ENCODE measurements around the gene VAMP1. TPM values are rescaled to one million over a fixed set of nuclear protein-coding genes. Genes with fewer than 3 reads are reported as not detected.
A peak's percentile ranks its signal among the peaks of the same experiment; 100 is the strongest.

VAMP1 gene
- total and polyA plus RNA-seq, 2 donors (not counting 3 experiments of a cell fraction or from before 2014, with no cell fraction given) = 7.0 to 9.0 TPM

GRCh38 chr12:6494968-6495367 is 24.5 kb upstream of the VAMP1 start:
- peaks cover 38% of the 10 kb centered on the region for H3K79me2 ChIP-seq (ENCODE audit: control insufficient read depth, insufficient read depth, low read length)
- no TSS peak for BruUV-seq (replicated peaks)
- H3K4me3 ChIP-seq (replicated peaks in 1 of 3; ENCODE audit: insufficient read depth in 1 of 3, low read depth in 1 of 3, low read length in 3 of 3) = peak overlapping the region in 2 of 3 experiments; percentile 36 to 76
- H3K9me3 ChIP-seq (replicated peaks; ENCODE audit: control insufficient read depth, insufficient read depth, low read length) = no peaks in the 10 kb centered on the region
- peak overlapping the region; percentile 54 for H3K27ac ChIP-seq (ENCODE audit: insufficient read depth, low read depth, low read length)
- H3K4me2 ChIP-seq (ENCODE audit: insufficient read depth, low read length) = peak overlapping the region; percentile 96
- TF ChIP-seq FOS (IDR thresholded peaks at IDR 0.05; ENCODE audit: borderline replicate concordance, insufficient read depth, low read length) (no peak), POLR2A (IDR thresholded peaks at IDR 0.05; ENCODE audit: low read depth, low read length) (no peak), GATA2 (IDR thresholded peaks at IDR 0.05; ENCODE audit: insufficient read depth, insufficient read length, low read depth, low read length) (no peak), JUN (IDR thresholded peaks at IDR 0.05; ENCODE audit: borderline replicate concordance, insufficient read depth, insufficient read length, low read depth) (no peak), POLR2AphosphoS5 (IDR thresholded peaks at IDR 0.05; ENCODE audit: insufficient read depth, low read depth, low read length) (no peak), MAX (IDR thresholded peaks at IDR 0.05; ENCODE audit: insufficient read depth, insufficient read length) (no peak), CTCF (IDR thresholded peaks at IDR 0.05; ENCODE audit: extremely low read depth in 1 of 2, insufficient read depth in 1 of 2, low read depth in 1 of 2, low read length in 2 of 2) (no peak), EZH2 (IDR thresholded peaks at IDR 0.05; ENCODE audit: borderline replicate concordance, low read depth, low read length, severe bottlenecking) (no peak), MYC (IDR thresholded peaks at IDR 0.05; ENCODE audit: low read depth, low read length) (no peak)
- H3K36me3 ChIP-seq (ENCODE audit: control insufficient read depth in 2 of 2, extremely low read depth in 1 of 2, insufficient read depth in 2 of 2, low read length in 2 of 2) = peaks cover 2 to 7% of the 10 kb centered on the region in 2 experiments
- DNase-seq (ENCODE audit: low read depth, low spot score) = no peak
- H3K9me1 ChIP-seq (replicated peaks; ENCODE audit: control insufficient read depth, extremely low read depth, insufficient read depth, low read length) = no peaks in the 10 kb centered on the region
- H4K20me1 ChIP-seq (replicated peaks; ENCODE audit: control insufficient read depth, extremely low read depth, insufficient read depth, low read length) = no peaks in the 10 kb centered on the region
- peaks cover 20% of the 10 kb centered on the region for H3K4me1 ChIP-seq (ENCODE audit: control insufficient read depth, extremely low read depth, insufficient read depth, low read length)
- peak overlapping the region; percentile 53 for H3K9ac ChIP-seq (replicated peaks; ENCODE audit: extremely low read depth, insufficient read depth, low read length)
- CTCF ChIA-PET = interaction anchor here (0.8 to 2.5 kb wide), 3 partner anchors 22 to 43 kb away, joined by 3 to 14 read pairs (median 8); no protein-coding TSS in a partner anchor
- POLR2A ChIA-PET = interaction anchor here (0.9 to 1.3 kb wide), 2 partner anchors 24 to 39 kb away, joined by 3 to 4 read pairs; partner anchors contain the start of genes GAPDH and VAMP1
- H3K27me3 ChIP-seq (ENCODE audit: control insufficient read depth in 2 of 2, insufficient read depth in 2 of 2, low read length in 2 of 2) = no peaks in the 10 kb centered on the region
- dilution Hi-C loops (cut with MboI; ENCODE audit: extremely low pct_ligation_motif_present, low sequenced_read_pairs) (no loop called here), intact Hi-C loops (cut with micrococcal nuclease) (loop anchor here (1.0 kb wide), 1 partner anchor 25 kb away; the partner anchor contains the start of gene VAMP1)
- no peak for FAIRE-seq
- no peak overlapping the region for H2AFZ ChIP-seq (ENCODE audit: low read depth, low read length)

All from endothelial cell of umbilical vein (primary cell).